Measurements from ENCODE around the gene FBXO24.

DNA sequence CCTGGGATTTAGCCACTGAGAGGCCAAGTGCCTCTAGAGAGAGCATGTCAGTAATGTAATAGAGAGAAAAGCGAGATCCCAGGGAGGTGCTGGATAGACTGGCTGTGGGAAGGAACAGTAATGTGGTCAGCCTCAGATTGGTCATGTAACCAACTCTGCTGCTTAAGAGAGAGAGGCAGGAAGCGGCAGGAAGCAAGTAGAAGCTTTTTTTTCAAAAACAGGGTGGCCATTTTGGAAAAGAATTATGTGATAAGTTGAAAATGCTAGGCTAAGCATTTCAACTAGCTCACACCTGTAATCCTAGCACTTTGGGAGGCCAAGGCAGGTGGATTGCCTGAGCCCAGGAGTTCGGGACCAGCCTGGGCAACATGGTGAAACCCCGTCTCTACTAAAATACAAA is 12.3 kb downstream of the FBXO24 start:
- no peak for TF ChIP-seq FOXM1 (IDR thresholded peaks at IDR 0.05; ENCODE audit: low read depth)
- TF ChIP-seq FOXM1 (CRISPR knock-in tag; IDR thresholded peaks at IDR 0.05; ENCODE audit: low read depth) = no peak
- no peak for TF ChIP-seq CBX3 (IDR thresholded peaks at IDR 0.05; ENCODE audit: borderline replicate concordance in 1 of 2, low read length in 2 of 2)
- no peak for TF ChIP-seq TEAD4 (IDR thresholded peaks at IDR 0.05; ENCODE audit: low read length)
- no peak for TF ChIP-seq TEAD4 (CRISPR knock-in tag; IDR thresholded peaks at IDR 0.05; ENCODE audit: borderline replicate concordance)
- no peak for TF ChIP-seq ZNF584 (CRISPR knock-in tag; IDR thresholded peaks at IDR 0.05; ENCODE audit: low read depth)
- TF ChIP-seq TBP (optimal IDR thresholded peaks at IDR 0.05; ENCODE audit: low read depth, low read length) = no peak
- TF ChIP-seq HDAC6 (IDR thresholded peaks at IDR 0.05; ENCODE audit: low read depth, low read length) = no peak
- TF ChIP-seq, protein P1, sequence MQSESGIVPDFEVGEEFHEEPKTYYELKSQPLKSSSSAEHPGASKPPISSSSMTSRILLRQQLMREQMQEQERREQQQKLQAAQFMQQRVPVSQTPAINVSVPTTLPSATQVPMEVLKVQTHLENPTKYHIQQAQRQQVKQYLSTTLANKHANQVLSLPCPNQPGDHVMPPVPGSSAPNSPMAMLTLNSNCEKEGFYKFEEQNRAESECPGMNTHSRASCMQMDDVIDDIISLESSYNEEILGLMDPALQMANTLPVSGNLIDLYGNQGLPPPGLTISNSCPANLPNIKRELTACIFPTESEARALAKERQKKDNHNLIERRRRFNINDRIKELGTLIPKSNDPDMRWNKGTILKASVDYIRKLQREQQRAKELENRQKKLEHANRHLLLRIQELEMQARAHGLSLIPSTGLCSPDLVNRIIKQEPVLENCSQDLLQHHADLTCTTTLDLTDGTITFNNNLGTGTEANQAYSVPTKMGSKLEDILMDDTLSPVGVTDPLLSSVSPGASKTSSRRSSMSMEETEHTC (IDR thresholded peaks at IDR 0.05) = no peak
- TF ChIP-seq PRPF4 (IDR thresholded peaks at IDR 0.05; ENCODE audit: insufficient read depth, low read depth, low read length, poor library complexity, severe bottlenecking) = no peak
